Activated T-cell treated with anti-CD3 and anti-CD28 coated beads, Interleukin-2, amount 50 U/mL, for 24 hours (primary cell): Measurements from ENCODE around the gene CALD1.

Experiments used
- DNase-seq: peaks from one replicate; pipeline ENCODE4 v3.0.0-alpha.2; 2020
- H3K27ac Mint-ChIP-seq: 2 replicates; pipeline ENCODE4 v1.8.0; 2020; ENCODE audit warnings: mild to moderate bottlenecking, mixed read lengths
- H3K27me3 Mint-ChIP-seq: 2 replicates; pipeline ENCODE4 v1.8.0; 2020; ENCODE audit warnings: mixed read lengths
- H3K36me3 Mint-ChIP-seq: 2 replicates; pipeline ENCODE4 v1.8.0; 2020; ENCODE audit warnings: low read depth, mixed read lengths
- H3K4me1 Mint-ChIP-seq: 2 replicates; pipeline ENCODE4 v1.8.0; 2020; ENCODE audit warnings: low read depth, mixed read lengths
- H3K4me3 Mint-ChIP-seq: 2 replicates; pipeline ENCODE4 v1.8.0; 2020; ENCODE audit warnings: mild to moderate bottlenecking, moderate library complexity, mixed read lengths
- H3K9me3 Mint-ChIP-seq: 2 replicates; pipeline ENCODE4 v1.8.0; 2020; ENCODE audit warnings: mixed read lengths

CALD1 gene

DNA sequence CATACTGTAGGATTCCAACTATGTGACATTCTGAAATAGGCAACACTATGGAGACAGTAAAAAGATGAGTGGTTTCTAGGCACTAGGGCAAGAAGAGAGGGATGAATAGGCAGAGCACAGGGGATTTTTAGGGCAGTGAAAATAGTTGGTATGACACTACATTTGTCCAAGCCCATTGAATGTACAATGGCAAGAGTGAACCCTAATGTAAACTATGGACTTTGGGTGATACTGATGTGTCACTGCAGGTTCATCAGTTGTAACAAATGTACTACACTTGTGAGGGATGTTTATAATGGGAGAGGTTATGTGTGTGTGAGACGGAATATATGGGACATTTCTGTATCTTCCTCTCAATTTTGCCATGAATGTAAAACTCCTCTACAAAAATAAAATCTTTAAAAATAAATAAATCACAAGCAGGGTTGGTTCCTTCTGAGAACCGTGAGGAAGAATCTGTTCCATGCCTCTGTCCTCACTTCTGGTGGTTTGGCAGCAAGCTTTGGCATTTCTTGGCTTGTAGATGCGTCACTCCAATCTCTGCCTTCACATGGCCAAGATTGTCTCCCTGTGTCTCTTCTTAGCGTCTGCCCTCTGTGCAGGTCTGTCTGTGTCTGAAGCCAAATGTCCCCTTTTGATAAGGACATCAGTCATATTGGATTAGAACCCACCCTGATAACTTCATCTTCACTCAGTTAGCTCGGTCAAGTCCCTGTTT lies 123.8 kb downstream of the CALD1 start:
- H3K27ac Mint-ChIP-seq, result no peak overlapping the region
- DNase-seq, result no peak
- H3K4me3 Mint-ChIP-seq, result no peak overlapping the region
- no peaks in the 10 kb centered on the region for H3K36me3 Mint-ChIP-seq
- H3K9me3 Mint-ChIP-seq, result no peaks in the 10 kb centered on the region
- H3K4me1 Mint-ChIP-seq, result peaks cover 10% of the 10 kb centered on the region
- no peaks in the 10 kb centered on the region for H3K27me3 Mint-ChIP-seq

DNA sequence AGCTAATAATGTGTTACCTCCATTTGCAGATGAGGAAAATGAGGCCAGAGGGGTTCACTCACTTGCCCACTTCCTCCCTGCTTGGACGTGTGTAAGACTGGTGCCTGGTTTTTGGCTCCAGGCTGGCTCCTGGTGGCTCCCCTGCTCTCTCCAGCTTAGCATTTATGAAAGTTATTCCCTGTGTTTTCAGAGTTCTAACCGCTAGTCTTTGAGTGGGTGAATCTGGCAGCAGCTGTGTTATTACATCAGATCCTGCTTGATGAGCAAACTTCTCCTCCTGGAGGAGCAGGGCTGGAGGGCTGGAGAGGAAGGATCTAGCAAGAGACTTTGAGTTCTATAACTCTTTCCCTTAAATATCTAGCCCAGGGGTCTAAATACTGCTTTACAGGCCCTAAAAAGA lies 125.9 kb downstream of the CALD1 start:
- DNase-seq, result no peak
- H3K27me3 Mint-ChIP-seq, result no peaks in the 10 kb centered on the region
- no peaks in the 10 kb centered on the region for H3K36me3 Mint-ChIP-seq
- no peak overlapping the region for H3K4me3 Mint-ChIP-seq
- no peaks in the 10 kb centered on the region for H3K9me3 Mint-ChIP-seq
- peaks cover 13% of the 10 kb centered on the region for H3K4me1 Mint-ChIP-seq
- no peak overlapping the region for H3K27ac Mint-ChIP-seq

DNA sequence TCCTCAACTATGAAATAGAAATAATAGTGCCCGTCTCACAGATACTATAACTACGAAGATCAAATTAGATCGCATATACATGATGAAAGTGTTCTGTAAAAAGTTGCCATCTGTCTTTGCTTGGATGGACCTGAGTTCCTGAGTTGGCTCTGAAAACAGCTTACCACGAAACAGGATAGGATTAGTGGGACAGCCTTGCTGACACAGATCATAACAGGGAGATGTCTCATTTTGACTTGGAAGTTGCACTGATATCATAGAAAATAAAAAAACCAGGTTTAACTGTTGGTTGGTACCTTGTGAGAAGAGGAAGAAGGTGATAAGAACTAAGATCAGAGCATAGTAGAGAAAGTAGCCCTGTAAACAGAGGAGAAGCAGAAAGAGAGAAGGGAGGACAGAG lies 127.6 kb downstream of the CALD1 start:
- Mint-ChIP-seq H3K27ac (no peak overlapping the region), H3K36me3 (no peaks in the 10 kb centered on the region)
- DNase-seq, result no peak

GRCh38 chr7:134907639-134908038 lies 128.2 kb downstream of the CALD1 start:
- no peaks in the 10 kb centered on the region for H3K27me3 Mint-ChIP-seq
- DNase-seq, result no peak
- no peak overlapping the region for H3K4me3 Mint-ChIP-seq
- no peaks in the 10 kb centered on the region for H3K36me3 Mint-ChIP-seq
- H3K9me3 Mint-ChIP-seq, result no peaks in the 10 kb centered on the region
- H3K4me1 Mint-ChIP-seq, result peaks cover 13% of the 10 kb centered on the region
- H3K27ac Mint-ChIP-seq, result no peak overlapping the region

More for the DNA sequence above, 127.6 kb downstream of the CALD1 start:
- Mint-ChIP-seq H3K4me3 (no peak overlapping the region), H3K9me3 (no peaks in the 10 kb centered on the region), H3K27me3 (no peaks in the 10 kb centered on the region), H3K4me1 (peaks cover 13% of the 10 kb centered on the region)

- Mint-ChIP-seq H3K36me3 (no peaks in the 10 kb centered on the region), H3K4me3 (no peak overlapping the region), H3K9me3 (no peaks in the 10 kb centered on the region), H3K27ac (no peak overlapping the region), H3K27me3 (no peaks in the 10 kb centered on the region), H3K4me1 (peaks cover 13% of the 10 kb centered on the region)
- no peak for DNase-seq
Measured at GRCh38 chr7:134908289-134908688, 128.9 kb downstream of the CALD1 start.

- Mint-ChIP-seq H3K36me3 (no peaks in the 10 kb centered on the region), H3K27ac (no peak overlapping the region), H3K4me1 (peaks cover 13% of the 10 kb centered on the region), H3K27me3 (no peaks in the 10 kb centered on the region), H3K9me3 (no peaks in the 10 kb centered on the region), H3K4me3 (no peak overlapping the region)
- DNase-seq, result no peak
Measured at GRCh38 chr7:134910214-134910890, 130.9 kb downstream of the CALD1 start.

DNA sequence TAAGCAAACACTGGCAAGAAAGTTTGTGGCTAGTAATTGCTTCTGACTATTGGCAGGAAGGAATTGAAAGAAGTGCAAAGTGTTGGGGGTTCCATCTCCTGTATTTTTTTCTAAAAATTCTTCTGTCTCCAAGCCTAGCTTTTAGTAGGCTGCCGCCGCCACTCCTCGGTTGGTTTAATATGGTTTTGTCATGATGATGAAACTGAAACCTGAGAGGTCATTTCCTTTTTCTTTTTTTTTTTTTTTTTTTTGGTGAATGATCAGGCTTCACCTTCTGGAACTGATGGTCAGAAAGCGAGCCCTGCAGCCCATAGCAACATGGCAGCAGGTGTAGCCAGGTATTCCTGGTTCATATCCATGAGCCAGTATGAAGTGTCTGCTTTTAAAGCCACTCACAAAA lies 131.5 kb downstream of the CALD1 start:
- H3K27ac Mint-ChIP-seq, result no peak overlapping the region
- H3K27me3 Mint-ChIP-seq, result no peaks in the 10 kb centered on the region
- no peak for DNase-seq
- peaks cover 13% of the 10 kb centered on the region for H3K4me1 Mint-ChIP-seq
- H3K4me3 Mint-ChIP-seq, result no peak overlapping the region
- no peaks in the 10 kb centered on the region for H3K9me3 Mint-ChIP-seq
- H3K36me3 Mint-ChIP-seq, result no peaks in the 10 kb centered on the region

DNA sequence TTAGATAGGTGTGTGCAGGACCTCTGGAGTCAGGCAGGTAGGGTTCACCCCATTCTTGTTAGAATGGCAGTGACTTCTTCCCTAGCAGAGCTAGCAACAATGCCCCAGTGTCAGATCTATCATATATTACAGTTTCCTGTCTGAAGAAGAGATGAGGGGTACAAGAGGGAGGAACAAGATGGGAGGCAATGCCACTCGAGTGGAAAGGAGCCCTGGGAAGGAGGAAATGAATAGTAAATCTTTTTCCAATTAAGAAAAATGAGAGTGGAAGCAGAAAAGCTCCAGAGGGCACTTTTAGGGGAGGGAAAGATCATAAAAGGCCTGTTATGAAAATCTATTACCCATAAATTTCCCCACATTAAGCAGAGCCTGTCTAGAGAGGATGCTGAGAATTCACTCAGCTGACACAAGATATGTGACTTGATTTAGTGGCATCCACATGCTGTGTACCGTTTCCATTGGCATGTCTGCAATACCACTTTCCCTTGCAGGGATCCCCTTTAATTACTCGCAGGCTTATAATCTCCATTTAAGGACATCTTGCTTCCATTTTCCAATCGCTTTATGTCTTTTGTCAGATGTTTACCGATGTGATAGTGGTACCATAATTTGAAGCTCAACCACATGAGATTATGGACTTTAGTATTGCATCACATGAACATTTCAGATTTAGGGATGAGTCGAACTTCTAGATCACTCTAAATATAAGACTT lies 136.9 kb downstream of the CALD1 start:
- no peak overlapping the region for H3K27ac Mint-ChIP-seq
- no peaks in the 10 kb centered on the region for H3K9me3 Mint-ChIP-seq
- DNase-seq, result no peak
- H3K4me1 Mint-ChIP-seq, result peaks cover 18% of the 10 kb centered on the region
- H3K36me3 Mint-ChIP-seq, result no peaks in the 10 kb centered on the region
- H3K4me3 Mint-ChIP-seq, result no peak overlapping the region
- H3K27me3 Mint-ChIP-seq, result no peaks in the 10 kb centered on the region

GRCh38 chr7:134919240-134919641 lies 139.8 kb downstream of the CALD1 start:
- Mint-ChIP-seq H3K27me3 (no peaks in the 10 kb centered on the region), H3K9me3 (no peaks in the 10 kb centered on the region), H3K4me1 (peaks cover 18% of the 10 kb centered on the region), H3K36me3 (no peaks in the 10 kb centered on the region), H3K4me3 (no peak overlapping the region), H3K27ac (peak overlapping the region; percentile 18)
- DNase-seq, result no peak

- Mint-ChIP-seq H3K9me3 (no peaks in the 10 kb centered on the region), H3K4me3 (no peak overlapping the region), H3K4me1 (peaks cover 18% of the 10 kb centered on the region), H3K36me3 (no peaks in the 10 kb centered on the region), H3K27ac (no peak overlapping the region), H3K27me3 (no peaks in the 10 kb centered on the region)
- DNase-seq, result no peak
Measured at GRCh38 chr7:134920026-134920753, 140.8 kb downstream of the CALD1 start.

GRCh38 chr7:134922720-134923704 lies 143.6 kb downstream of the CALD1 start:
- Mint-ChIP-seq H3K36me3 (no peaks in the 10 kb centered on the region), H3K4me3 (no peak overlapping the region), H3K4me1 (peaks cover 18% of the 10 kb centered on the region), H3K27ac (no peak overlapping the region), H3K27me3 (no peaks in the 10 kb centered on the region), H3K9me3 (no peaks in the 10 kb centered on the region)
- DNase-seq, result no peak

GRCh38 chr7:134925766-134926165 lies 146.3 kb downstream of the CALD1 start:
- Mint-ChIP-seq H3K27me3 (no peaks in the 10 kb centered on the region), H3K27ac (no peak overlapping the region), H3K9me3 (no peaks in the 10 kb centered on the region), H3K4me3 (no peak overlapping the region), H3K4me1 (peaks cover 2% of the 10 kb centered on the region), H3K36me3 (no peaks in the 10 kb centered on the region)
- no peak for DNase-seq

- Mint-ChIP-seq H3K9me3 (no peaks in the 10 kb centered on the region), H3K4me1 (no peaks in the 10 kb centered on the region), H3K27ac (no peak overlapping the region), H3K36me3 (no peaks in the 10 kb centered on the region), H3K4me3 (no peak overlapping the region), H3K27me3 (no peaks in the 10 kb centered on the region)
- no peak for DNase-seq
Measured at GRCh38 chr7:134926396-134926795, 147.0 kb downstream of the CALD1 start.

GRCh38 chr7:134927076-134927475 lies 147.6 kb downstream of the CALD1 start:
- H3K27me3 Mint-ChIP-seq, result no peaks in the 10 kb centered on the region
- H3K27ac Mint-ChIP-seq, result no peak overlapping the region
- no peak for DNase-seq
- H3K9me3 Mint-ChIP-seq, result no peaks in the 10 kb centered on the region
- no peaks in the 10 kb centered on the region for H3K36me3 Mint-ChIP-seq
- H3K4me3 Mint-ChIP-seq, result no peak overlapping the region
- H3K4me1 Mint-ChIP-seq, result no peaks in the 10 kb centered on the region
